Measurements from ENCODE around the gene PRKD3. TPM values are rescaled to one million over a fixed set of nuclear protein-coding genes. Genes with fewer than 3 reads are reported as not detected.
A peak's percentile ranks its signal among the peaks of the same experiment; 100 is the strongest.

The PRKD3 gene
- total RNA-seq, 1 experiment from 2014 or later: 27.2 TPM

GRCh38 chr2:37319754-37320609 lies 4.7 kb downstream of the PRKD3 start:
- Histone ChIP-seq H3K79me2 (ENCODE audit: low read length) (peaks cover 89% of the 10 kb centered on the region), H3K9me3 (ENCODE audit: low read length) (no peaks in the 10 kb centered on the region), H3K9me2 (replicated peaks; ENCODE audit: low read length) (no peaks in the 10 kb centered on the region), H3K4me1 (ENCODE audit: insufficient read depth, low read length) (peaks cover 10% of the 10 kb centered on the region; the same call in 1 of the 2 replicates), H4K20me1 (ENCODE audit: low read length) (peaks cover 7% of the 10 kb centered on the region; the same call in 1 of the 2 replicates), H3K36me3 (ENCODE audit: low read depth, low read length) (peaks cover 7% of the 10 kb centered on the region; the same call in 1 of the 2 replicates), H3K27ac (ENCODE audit: low read length) (no peak overlapping the region), H3K27me3 (ENCODE audit: low read length) (no peaks in the 10 kb centered on the region), H3K4me3 (ENCODE audit: low read length) (no peak overlapping the region), H3K9ac (ENCODE audit: low read length) (no peak overlapping the region), H2AFZ (ENCODE audit: low read length) (no peak overlapping the region), H3F3A (ENCODE audit: low read length, unreplicated experiment) (no peaks in the 10 kb centered on the region), H3K4me2 (ENCODE audit: low read length) (no peak overlapping the region)
- ATAC-seq: no peak
- POLR2A ChIA-PET (ENCODE audit: unreplicated experiment): no interaction called here
- BruUV-seq (replicated peaks): no TSS peak
- no peak for TF ChIP-seq EZH2phosphoT487 (IDR thresholded peaks at IDR 0.05; ENCODE audit: borderline replicate concordance, low read length)
- TF ChIP-seq CTCF (conservative IDR thresholded peaks at IDR 0.05; ENCODE audit: low read depth, low read length): no peak
- TF ChIP-seq EZH2 (IDR thresholded peaks at IDR 0.05; ENCODE audit: low read length, unreplicated experiment): no peak
- intact Hi-C loops (cut with micrococcal nuclease): no loop called here
- DNase-seq: no peak
- CTCF ChIA-PET: no interaction called here

DNA sequence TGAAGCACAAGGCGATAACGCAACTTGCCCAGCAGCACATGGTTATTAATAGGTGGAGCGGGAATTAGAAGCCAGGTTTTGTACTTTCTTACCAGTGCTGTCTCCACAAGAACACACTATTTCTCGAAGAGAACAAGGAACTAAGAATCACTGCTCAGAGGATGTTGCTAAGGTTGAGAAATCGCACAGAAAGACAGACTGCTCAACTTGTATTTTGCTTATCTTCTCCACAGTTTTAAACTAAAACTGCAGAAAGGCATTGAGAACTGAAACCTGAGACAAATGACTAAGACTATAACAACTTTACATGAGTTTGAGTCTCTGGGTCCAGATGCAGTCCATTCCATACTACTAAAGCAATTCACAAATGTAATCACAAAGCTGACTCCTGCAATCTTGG lies 6.2 kb downstream of the PRKD3 start:
- Histone ChIP-seq H3K9me2 (replicated peaks; ENCODE audit: low read length) (no peaks in the 10 kb centered on the region), H3K27me3 (ENCODE audit: low read length) (no peaks in the 10 kb centered on the region), H3K4me3 (ENCODE audit: low read length) (no peak overlapping the region), H3K4me1 (ENCODE audit: insufficient read depth, low read length) (peaks cover 10% of the 10 kb centered on the region; the same call in 1 of the 2 replicates), H4K20me1 (ENCODE audit: low read length) (peaks cover 7% of the 10 kb centered on the region; the same call in 1 of the 2 replicates), H3K4me2 (ENCODE audit: low read length) (no peak overlapping the region), H3K9me3 (ENCODE audit: low read length) (no peaks in the 10 kb centered on the region), H3K27ac (ENCODE audit: low read length) (no peak overlapping the region), H3K36me3 (ENCODE audit: low read depth, low read length) (peaks cover 7% of the 10 kb centered on the region; the same call in 1 of the 2 replicates), H2AFZ (ENCODE audit: low read length) (no peak overlapping the region), H3K79me2 (ENCODE audit: low read length) (peaks cover 92% of the 10 kb centered on the region), H3K9ac (ENCODE audit: low read length) (no peak overlapping the region), H3F3A (ENCODE audit: low read length, unreplicated experiment) (no peaks in the 10 kb centered on the region)
- CTCF ChIA-PET: no interaction called here
- DNase-seq (no peak), ATAC-seq (peak; percentile 55; the same call in 1 of the 2 replicates)
- TF ChIP-seq EZH2phosphoT487 (IDR thresholded peaks at IDR 0.05; ENCODE audit: borderline replicate concordance, low read length) (no peak), EZH2 (IDR thresholded peaks at IDR 0.05; ENCODE audit: low read length, unreplicated experiment) (no peak), CTCF (conservative IDR thresholded peaks at IDR 0.05; ENCODE audit: low read depth, low read length) (no peak)
- POLR2A ChIA-PET (ENCODE audit: unreplicated experiment): interaction anchor here (0.6 kb wide), 1 partner anchor 191 kb away, joined by 11 read pairs; no protein-coding TSS in a partner anchor
- intact Hi-C loops (cut with micrococcal nuclease): no loop called here
- BruUV-seq (replicated peaks): no TSS peak

- Histone ChIP-seq H3F3A (ENCODE audit: low read length, unreplicated experiment) (no peaks in the 10 kb centered on the region), H3K9me2 (replicated peaks; ENCODE audit: low read length) (no peaks in the 10 kb centered on the region), H3K36me3 (ENCODE audit: low read depth, low read length) (peaks cover 7% of the 10 kb centered on the region; the same call in 1 of the 2 replicates), H3K27me3 (ENCODE audit: low read length) (no peaks in the 10 kb centered on the region), H3K4me1 (ENCODE audit: insufficient read depth, low read length) (peaks cover 7% of the 10 kb centered on the region; the same call in 1 of the 2 replicates), H3K27ac (ENCODE audit: low read length) (no peak overlapping the region), H4K20me1 (ENCODE audit: low read length) (peaks cover 7% of the 10 kb centered on the region; the same call in 1 of the 2 replicates), H3K4me3 (ENCODE audit: low read length) (no peak overlapping the region), H3K79me2 (ENCODE audit: low read length) (peaks cover 92% of the 10 kb centered on the region), H3K9ac (ENCODE audit: low read length) (no peak overlapping the region), H3K4me2 (ENCODE audit: low read length) (no peak overlapping the region), H2AFZ (ENCODE audit: low read length) (no peak overlapping the region), H3K9me3 (ENCODE audit: low read length) (no peaks in the 10 kb centered on the region)
- intact Hi-C loops (cut with micrococcal nuclease): no loop called here
- DNase-seq: no peak
- POLR2A ChIA-PET (ENCODE audit: unreplicated experiment): no interaction called here
- no peak for TF ChIP-seq EZH2 (IDR thresholded peaks at IDR 0.05; ENCODE audit: low read length, unreplicated experiment)
- no peak for TF ChIP-seq CTCF (conservative IDR thresholded peaks at IDR 0.05; ENCODE audit: low read depth, low read length)
- TF ChIP-seq EZH2phosphoT487 (IDR thresholded peaks at IDR 0.05; ENCODE audit: borderline replicate concordance, low read length): no peak
- CTCF ChIA-PET: no interaction called here
- BruUV-seq (replicated peaks): no TSS peak
- no peak for ATAC-seq
Observed at GRCh38 chr2:37317746-37318145, 6.9 kb downstream of the PRKD3 start.
